Hepatocyte (in vitro differentiated cells): ENCODE data around the gene ZNF431. TPM values are rescaled to one million over a fixed set of nuclear protein-coding genes. Genes with fewer than 3 reads are reported as not detected.

Experiments
- DNase-seq: peaks from one replicate; pipeline ENCODE4 v3.0.0-alpha.2; 2016; ENCODE audit warnings: low spot score
- H2AFZ ChIP-seq: fragments of 200-600 bp; sonication (generic); 2 replicates; pipeline ENCODE4 v1.6.0; 2016; ENCODE audit warnings: antibody characterized with exemption, mild to moderate bottlenecking
- H3K27ac ChIP-seq: fragments of 200-600 bp; sonication (generic); 2 replicates; pipeline ENCODE4 v1.5.1; 2016; ENCODE audit warnings: mild to moderate bottlenecking
- H3K27me3 ChIP-seq: fragments of 200-600 bp; sonication (generic); 2 replicates; pipeline ENCODE4 v1.6.1; 2016
- H3K36me3 ChIP-seq: fragments of 200-600 bp; sonication (generic); replicated peaks from 2 replicates; pipeline ENCODE4 v1.5.1; 2016; ENCODE audit warnings: low read depth; ENCODE audit not compliant: insufficient read depth
- H3K4me1 ChIP-seq: fragments of 200-600 bp; sonication (generic); 2 replicates; pipeline ENCODE4 v1.5.1; 2016; ENCODE audit warnings: mild to moderate bottlenecking, moderate library complexity; ENCODE audit not compliant: insufficient read depth
- H3K4me2 ChIP-seq: fragments of 200-600 bp; sonication (generic); 2 replicates; pipeline ENCODE4 v1.6.0; 2016
- H3K4me3 ChIP-seq: fragments of 200-600 bp; sonication (generic); 2 replicates; pipeline ENCODE4 v1.5.1; 2016; ENCODE audit warnings: mild to moderate bottlenecking
- H3K79me2 ChIP-seq: fragments of 200-600 bp; sonication (generic); 2 replicates; pipeline ENCODE4 v1.6.0; 2017; ENCODE audit warnings: mild to moderate bottlenecking
- H3K9me2 ChIP-seq: fragments of 200-600 bp; sonication (generic); replicated peaks from 2 replicates; pipeline ENCODE4 v1.6.0; 2017; ENCODE audit warnings: mild to moderate bottlenecking; ENCODE audit not compliant: insufficient read depth
- H3K9me3 ChIP-seq: fragments of 200-600 bp; sonication (generic); 2 replicates; pipeline ENCODE4 v1.5.1; 2016; ENCODE audit warnings: low read depth, mild to moderate bottlenecking
- H4K20me1 ChIP-seq: fragments of 200-600 bp; sonication (generic); 2 replicates; pipeline ENCODE4 v1.6.0; 2016; ENCODE audit warnings: mild to moderate bottlenecking; ENCODE audit not compliant: insufficient read depth, poor library complexity, severe bottlenecking
- EZH2 ChIP-seq: fragments of 200-600 bp; sonication (generic); IDR thresholded peaks from 2 replicates; pipeline ENCODE4 v1.6.1; 2016; ENCODE audit warnings: antibody characterized with exemption, mild to moderate bottlenecking, borderline replicate concordance
- EZH2phosphoT487 ChIP-seq: fragments of 200-600 bp; sonication (generic); IDR thresholded peaks from one replicate; pipeline ENCODE4 v1.6.1; 2018; ENCODE audit warnings: antibody characterized with exemption, mild to moderate bottlenecking, low read depth, moderate library complexity; ENCODE audit not compliant: unreplicated experiment, severe bottlenecking
- WGBS: methylation state at CpG from one replicate; pipeline ENCODE4 v1.1.6; 2016; ENCODE audit warnings: low lambda C conversion rate; ENCODE audit errors: missing lambda C conversion rate; 5-methylcytosine and 5-hydroxymethylcytosine counted together
- polyA plus RNA-seq: library from polyadenylated mRNA; unstranded; fragments of >200 nt; fragmentation: Nextera tagmentation; extraction: Ambion mirVana; gene quantifications from 2 replicates; pipeline ENCODE4 v1.2.1, GENCODE V29; 2016
- total RNA-seq: library from RNA; depleted of rRNA; stranded (reverse); fragments of >200 nt; gene quantifications from 2 replicates; pipeline ENCODE4 v1.2.3, GENCODE V29; 2014
- TF ChIP-seq, protein P1 (sequence below): fragments of 200-600 bp; sonication (generic); IDR thresholded peaks from 2 replicates; pipeline ENCODE4 v1.5.1; 2016; ENCODE audit warnings: antibody characterized with exemption, mild to moderate bottlenecking; ENCODE audit not compliant: poor library complexity

The ZNF431 gene
- total and polyA plus RNA-seq, 2 experiments from 2014 or later: 8.8 to 11.4 TPM

- no peak overlapping the region for H3K4me2 ChIP-seq
- no peak overlapping the region for H3K4me3 ChIP-seq
- no peak for DNase-seq
- 81% methylated on average over 1 of the region's 1 CpG for WGBS
- H3K27me3 ChIP-seq: no peaks in the 10 kb centered on the region
- peaks cover 7% of the 10 kb centered on the region for H3K79me2 ChIP-seq
- H3K4me1 ChIP-seq: no peaks in the 10 kb centered on the region
- H4K20me1 ChIP-seq: no peaks in the 10 kb centered on the region
- no peaks in the 10 kb centered on the region for H3K9me2 ChIP-seq
- no peak overlapping the region for H2AFZ ChIP-seq
- no peaks in the 10 kb centered on the region for H3K9me3 ChIP-seq
- no peaks in the 10 kb centered on the region for H3K36me3 ChIP-seq
- TF ChIP-seq, protein P1, sequence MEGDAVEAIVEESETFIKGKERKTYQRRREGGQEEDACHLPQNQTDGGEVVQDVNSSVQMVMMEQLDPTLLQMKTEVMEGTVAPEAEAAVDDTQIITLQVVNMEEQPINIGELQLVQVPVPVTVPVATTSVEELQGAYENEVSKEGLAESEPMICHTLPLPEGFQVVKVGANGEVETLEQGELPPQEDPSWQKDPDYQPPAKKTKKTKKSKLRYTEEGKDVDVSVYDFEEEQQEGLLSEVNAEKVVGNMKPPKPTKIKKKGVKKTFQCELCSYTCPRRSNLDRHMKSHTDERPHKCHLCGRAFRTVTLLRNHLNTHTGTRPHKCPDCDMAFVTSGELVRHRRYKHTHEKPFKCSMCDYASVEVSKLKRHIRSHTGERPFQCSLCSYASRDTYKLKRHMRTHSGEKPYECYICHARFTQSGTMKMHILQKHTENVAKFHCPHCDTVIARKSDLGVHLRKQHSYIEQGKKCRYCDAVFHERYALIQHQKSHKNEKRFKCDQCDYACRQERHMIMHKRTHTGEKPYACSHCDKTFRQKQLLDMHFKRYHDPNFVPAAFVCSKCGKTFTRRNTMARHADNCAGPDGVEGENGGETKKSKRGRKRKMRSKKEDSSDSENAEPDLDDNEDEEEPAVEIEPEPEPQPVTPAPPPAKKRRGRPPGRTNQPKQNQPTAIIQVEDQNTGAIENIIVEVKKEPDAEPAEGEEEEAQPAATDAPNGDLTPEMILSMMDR: no peak
- TF ChIP-seq EZH2 (no peak), EZH2phosphoT487 (no peak)
- no peak overlapping the region for H3K27ac ChIP-seq
Observed at GRCh38 chr19:21110183-21110582, 31.7 kb upstream of the ZNF431 start.

DNA sequence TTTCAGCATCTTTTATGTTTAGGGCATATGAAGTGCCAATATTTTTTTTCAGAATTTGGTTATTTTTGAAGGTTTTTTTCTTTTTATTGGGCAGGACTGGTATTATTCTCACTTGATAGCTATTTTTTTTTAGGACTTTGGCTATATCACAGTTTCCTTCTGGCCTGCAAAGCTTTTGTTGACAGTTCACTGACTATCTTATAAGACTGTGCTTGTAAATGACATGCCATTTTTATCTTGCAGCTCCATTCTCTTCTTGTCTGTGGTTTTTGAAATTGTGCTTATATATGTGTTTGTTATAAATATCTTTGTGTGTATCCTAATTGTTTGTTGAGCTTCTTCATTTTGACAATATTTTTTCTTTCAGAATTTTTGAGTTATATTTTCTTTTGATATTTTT is 26.4 kb upstream of the ZNF431 start:
- Histone ChIP-seq H3K36me3 (peaks cover 12% of the 10 kb centered on the region), H3K79me2 (peaks cover 5% of the 10 kb centered on the region), H3K4me1 (no peaks in the 10 kb centered on the region), H3K9me2 (no peaks in the 10 kb centered on the region), H3K9me3 (peaks cover 5% of the 10 kb centered on the region), H4K20me1 (no peaks in the 10 kb centered on the region), H3K27me3 (no peaks in the 10 kb centered on the region), H2AFZ (no peak overlapping the region), H3K27ac (no peak overlapping the region), H3K4me2 (no peak overlapping the region), H3K4me3 (no peak overlapping the region)
- DNase-seq: no peak
- TF ChIP-seq, protein P1: no peak
- no peak for TF ChIP-seq EZH2
- TF ChIP-seq EZH2phosphoT487: no peak

DNA sequence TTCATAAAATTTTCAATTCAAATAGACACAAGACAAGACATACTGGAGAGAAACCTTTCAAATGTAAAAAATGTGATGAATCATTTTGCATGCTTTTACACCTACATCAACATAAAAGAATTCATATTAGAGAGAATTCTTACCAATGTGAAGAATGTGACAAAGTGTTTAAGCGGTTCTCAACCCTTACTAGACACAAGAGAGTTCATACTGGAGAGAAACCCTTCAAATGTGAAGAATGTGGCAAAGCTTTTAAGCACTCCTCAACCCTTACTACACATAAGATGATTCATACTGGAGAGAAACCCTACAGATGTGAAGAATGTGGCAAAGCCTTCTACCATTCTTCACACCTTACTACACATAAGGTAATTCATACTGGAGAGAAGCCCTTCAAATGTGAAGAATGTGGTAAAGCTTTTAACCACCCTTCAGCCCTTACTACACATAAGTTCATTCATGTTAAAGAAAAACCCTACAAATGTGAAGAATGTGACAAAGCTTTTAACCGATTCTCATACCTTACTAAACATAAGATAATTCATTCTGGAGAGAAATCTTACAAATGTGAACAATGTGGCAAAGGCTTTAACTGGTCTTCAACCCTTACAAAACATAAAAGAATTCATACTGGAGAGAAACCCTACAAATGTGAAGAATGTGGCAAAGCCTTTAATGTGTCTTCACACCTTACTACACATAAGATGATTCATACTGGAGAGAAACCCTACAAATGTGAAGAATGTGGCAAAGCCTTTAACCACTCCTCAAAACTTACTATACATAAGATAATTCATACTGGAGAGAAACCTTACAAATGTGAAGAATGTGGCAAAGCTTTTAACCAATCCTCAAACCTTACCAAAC is 24.6 kb upstream of the ZNF431 start:
- no peak for TF ChIP-seq EZH2phosphoT487
- TF ChIP-seq, protein P1: no peak
- no peak for TF ChIP-seq EZH2
- Histone ChIP-seq H3K27me3 (no peaks in the 10 kb centered on the region), H3K4me2 (no peak overlapping the region), H3K9me2 (no peaks in the 10 kb centered on the region), H3K4me1 (no peaks in the 10 kb centered on the region), H3K4me3 (no peak overlapping the region), H4K20me1 (no peaks in the 10 kb centered on the region), H3K36me3 (peaks cover 12% of the 10 kb centered on the region), H3K79me2 (no peaks in the 10 kb centered on the region), H3K27ac (no peak overlapping the region), H2AFZ (no peak overlapping the region), H3K9me3 (peaks cover 5% of the 10 kb centered on the region)
- DNase-seq: no peak
- WGBS: 94% methylated on average over 2 of the region's 2 CpGs
